Measurements from ENCODE around the gene CACNA1C.

The CACNA1C gene

GRCh38 chr12:2286047-2286446, 233.3 kb downstream of the CACNA1C start:
- DNase-seq: no peak

GRCh38 chr12:2286461-2287131, 233.8 kb downstream of the CACNA1C start:
- no peak for DNase-seq

GRCh38 chr12:2287151-2287550, 234.4 kb downstream of the CACNA1C start:
- no peak for DNase-seq

GRCh38 chr12:2287589-2287988, 234.8 kb downstream of the CACNA1C start:
- DNase-seq: no peak

- DNase-seq: peak in 1 of 2 experiments; percentile 45
Measured at GRCh38 chr12:2288001-2288400, 235.2 kb downstream of the CACNA1C start.

GRCh38 chr12:2288471-2288870, 235.7 kb downstream of the CACNA1C start:
- no peak for DNase-seq

- no peak for DNase-seq
Measured at GRCh38 chr12:2288875-2289274, 236.1 kb downstream of the CACNA1C start.

- no peak for DNase-seq
Measured at GRCh38 chr12:2289525-2289924, 236.7 kb downstream of the CACNA1C start.

- no peak for DNase-seq
Measured at GRCh38 chr12:2290091-2290490, 237.3 kb downstream of the CACNA1C start.

- no peak for DNase-seq
Measured at GRCh38 chr12:2290516-2291065, 237.8 kb downstream of the CACNA1C start.

- peak in 1 of 2 experiments; percentile 14 for DNase-seq
Measured at GRCh38 chr12:2291182-2291832, 238.5 kb downstream of the CACNA1C start.

GRCh38 chr12:2291947-2292346, 239.2 kb downstream of the CACNA1C start:
- DNase-seq: no peak

GRCh38 chr12:2292560-2292959, 239.8 kb downstream of the CACNA1C start:
- no peak for DNase-seq

GRCh38 chr12:2294651-2295475, 242.1 kb downstream of the CACNA1C start:
- no peak for DNase-seq

GRCh38 chr12:2295941-2296461, 243.2 kb downstream of the CACNA1C start:
- DNase-seq: no peak

GRCh38 chr12:2297004-2297403, 244.2 kb downstream of the CACNA1C start:
- DNase-seq: no peak

GRCh38 chr12:2297658-2298057, 244.9 kb downstream of the CACNA1C start:
- DNase-seq: no peak

GRCh38 chr12:2298556-2299200, 245.9 kb downstream of the CACNA1C start:
- DNase-seq: no peak

GRCh38 chr12:2299206-2299605, 246.4 kb downstream of the CACNA1C start:
- DNase-seq: no peak

- DNase-seq: no peak
Measured at GRCh38 chr12:2300168-2300567, 247.4 kb downstream of the CACNA1C start.

- no peak for DNase-seq
Measured at GRCh38 chr12:2300886-2301285, 248.1 kb downstream of the CACNA1C start.
